ENCODE measurements around the gene EPHA10. TPM values are rescaled to one million over a fixed set of nuclear protein-coding genes. Genes with fewer than 3 reads are reported as not detected.

EPHA10 gene
- total RNA-seq, 4 donors from 2014 or later, result not detected

DNA sequence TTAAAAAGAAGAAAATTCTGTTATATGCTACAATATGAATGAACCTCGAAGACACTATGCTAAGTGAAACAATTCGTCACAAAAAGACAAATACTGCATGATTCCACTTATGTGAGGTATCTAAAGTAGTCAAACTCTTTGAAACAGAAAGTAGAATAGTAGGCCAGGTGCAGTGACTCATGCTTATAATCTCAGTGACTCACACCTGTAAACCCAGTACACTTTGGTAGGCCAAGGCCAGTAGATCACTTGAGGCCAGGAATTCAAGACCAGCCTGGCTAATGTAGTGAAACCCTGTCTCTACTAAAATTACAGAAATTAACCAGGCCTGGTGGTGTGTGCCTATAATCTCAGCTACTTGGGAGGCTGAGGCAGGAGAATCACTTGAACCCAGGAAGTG lies 25.7 kb downstream of the EPHA10 start:
- TF ChIP-seq, protein P1, sequence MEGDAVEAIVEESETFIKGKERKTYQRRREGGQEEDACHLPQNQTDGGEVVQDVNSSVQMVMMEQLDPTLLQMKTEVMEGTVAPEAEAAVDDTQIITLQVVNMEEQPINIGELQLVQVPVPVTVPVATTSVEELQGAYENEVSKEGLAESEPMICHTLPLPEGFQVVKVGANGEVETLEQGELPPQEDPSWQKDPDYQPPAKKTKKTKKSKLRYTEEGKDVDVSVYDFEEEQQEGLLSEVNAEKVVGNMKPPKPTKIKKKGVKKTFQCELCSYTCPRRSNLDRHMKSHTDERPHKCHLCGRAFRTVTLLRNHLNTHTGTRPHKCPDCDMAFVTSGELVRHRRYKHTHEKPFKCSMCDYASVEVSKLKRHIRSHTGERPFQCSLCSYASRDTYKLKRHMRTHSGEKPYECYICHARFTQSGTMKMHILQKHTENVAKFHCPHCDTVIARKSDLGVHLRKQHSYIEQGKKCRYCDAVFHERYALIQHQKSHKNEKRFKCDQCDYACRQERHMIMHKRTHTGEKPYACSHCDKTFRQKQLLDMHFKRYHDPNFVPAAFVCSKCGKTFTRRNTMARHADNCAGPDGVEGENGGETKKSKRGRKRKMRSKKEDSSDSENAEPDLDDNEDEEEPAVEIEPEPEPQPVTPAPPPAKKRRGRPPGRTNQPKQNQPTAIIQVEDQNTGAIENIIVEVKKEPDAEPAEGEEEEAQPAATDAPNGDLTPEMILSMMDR (IDR thresholded peaks at IDR 0.05; ENCODE audit: low read depth), result no peak

DNA sequence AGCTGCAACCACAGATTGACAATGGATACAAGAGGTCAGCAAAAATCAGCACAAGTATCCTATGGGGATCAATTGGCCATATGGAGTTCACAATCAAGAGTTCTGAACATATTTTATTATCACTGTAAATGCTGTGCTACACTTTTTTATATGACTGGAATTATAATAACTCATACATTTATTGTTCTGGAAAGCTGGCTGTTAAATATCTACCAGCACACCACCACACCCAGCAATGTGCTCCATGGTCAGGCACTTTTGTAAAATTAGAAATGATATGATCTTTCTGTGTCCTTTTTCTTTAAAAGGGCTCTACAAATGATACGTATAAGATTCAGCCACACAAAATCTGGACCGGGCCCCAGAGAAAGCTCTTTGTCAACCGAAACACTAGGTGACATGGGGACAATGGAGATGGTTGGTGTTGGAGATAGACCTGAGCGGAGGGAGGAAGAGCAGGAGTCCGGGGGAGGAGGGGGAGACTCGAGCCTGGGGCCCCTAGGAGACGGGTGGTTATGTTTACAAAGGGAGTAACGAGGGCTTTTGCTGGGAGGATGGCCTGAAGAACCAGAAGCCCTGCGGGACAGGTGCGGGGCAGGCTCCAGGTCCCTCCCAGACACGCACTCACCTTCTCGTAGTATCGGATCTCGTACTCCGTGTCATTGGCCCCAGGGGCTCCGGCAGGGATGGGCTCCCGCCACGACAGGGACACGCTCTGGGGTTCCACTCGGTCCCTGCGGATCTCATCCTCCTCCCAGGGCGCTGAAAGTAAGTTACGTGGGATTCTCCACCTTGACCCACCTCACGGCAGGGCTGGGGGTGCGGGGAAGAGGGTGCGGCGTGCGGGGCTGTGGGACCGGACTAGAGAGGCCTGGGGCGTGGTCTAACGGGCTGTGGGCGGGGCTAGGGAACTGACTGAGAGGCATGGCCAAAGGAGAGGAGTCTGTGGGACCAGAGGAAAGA lies 30.0 kb downstream of the EPHA10 start:
- TF ChIP-seq, protein P1 (IDR thresholded peaks at IDR 0.05; ENCODE audit: low read depth), result no peak

DNA sequence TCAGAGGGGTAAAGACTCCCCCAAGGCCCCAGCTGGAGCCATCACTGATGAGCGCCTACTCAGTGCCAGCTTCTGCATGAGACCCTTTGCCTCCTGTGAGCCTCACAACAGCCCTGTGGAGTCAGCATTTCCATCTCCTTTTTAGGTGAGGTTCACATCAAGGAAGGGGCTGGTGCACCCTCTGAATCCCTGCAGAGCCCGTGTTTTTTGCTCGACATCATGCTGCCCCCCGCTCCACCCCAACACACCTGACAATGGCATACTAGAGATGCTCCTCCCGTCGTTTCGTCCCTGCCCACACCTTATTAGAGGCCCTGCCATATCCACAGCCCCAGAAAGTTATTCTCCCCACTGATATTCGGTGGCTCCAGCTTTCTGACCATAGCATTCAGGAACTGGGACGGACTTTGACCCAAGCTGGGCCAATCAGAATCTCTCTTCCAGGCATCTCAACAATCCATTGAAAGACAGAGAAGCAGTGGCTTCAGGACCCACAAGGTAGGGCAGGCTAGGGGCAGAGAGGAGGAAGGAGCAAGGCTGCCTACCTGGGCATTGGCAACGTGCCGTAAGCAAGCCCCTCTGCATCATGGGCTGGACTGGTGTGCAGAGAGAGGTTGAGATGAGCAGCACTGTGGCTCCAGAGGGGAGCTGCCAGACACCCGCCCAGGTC lies 32.7 kb downstream of the EPHA10 start:
- TF ChIP-seq, protein P1 (IDR thresholded peaks at IDR 0.05; ENCODE audit: low read depth), result no peak

DNA sequence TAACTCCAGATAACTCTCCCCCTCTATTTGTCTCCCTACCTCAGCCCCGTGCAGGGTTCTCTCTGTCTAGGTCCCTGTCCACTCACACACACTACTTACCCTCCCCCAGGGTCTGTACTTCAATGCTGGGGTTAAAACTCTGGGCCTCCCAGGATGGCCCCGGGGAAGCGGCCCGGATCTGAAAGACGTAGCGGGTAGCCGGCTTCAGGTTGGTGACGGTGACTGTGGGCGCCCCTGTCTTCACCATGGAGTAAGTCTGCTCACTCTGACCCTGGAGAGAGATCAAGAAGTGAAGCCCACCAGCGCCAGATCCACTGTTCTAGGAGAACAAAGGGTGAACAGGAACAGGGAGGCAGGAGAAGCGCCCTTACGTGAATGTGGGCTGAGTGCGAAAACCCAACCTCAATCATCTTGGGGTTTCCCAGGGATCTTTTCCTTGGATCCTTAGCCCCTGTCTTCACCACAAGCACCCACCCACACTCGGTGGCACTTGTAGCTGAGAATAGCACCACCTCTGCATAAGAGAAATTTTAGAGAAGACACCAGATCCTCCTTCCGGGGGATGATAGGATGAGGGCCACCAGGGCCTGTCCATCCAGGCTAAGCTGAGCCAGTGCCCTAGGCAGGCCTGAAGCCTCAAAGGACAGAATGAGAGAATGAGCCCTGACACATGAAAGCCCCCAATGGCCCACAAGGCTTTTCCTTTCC lies 33.5 kb downstream of the EPHA10 start:
- TF ChIP-seq, protein P1 (IDR thresholded peaks at IDR 0.05; ENCODE audit: low read depth), result no peak

DNA sequence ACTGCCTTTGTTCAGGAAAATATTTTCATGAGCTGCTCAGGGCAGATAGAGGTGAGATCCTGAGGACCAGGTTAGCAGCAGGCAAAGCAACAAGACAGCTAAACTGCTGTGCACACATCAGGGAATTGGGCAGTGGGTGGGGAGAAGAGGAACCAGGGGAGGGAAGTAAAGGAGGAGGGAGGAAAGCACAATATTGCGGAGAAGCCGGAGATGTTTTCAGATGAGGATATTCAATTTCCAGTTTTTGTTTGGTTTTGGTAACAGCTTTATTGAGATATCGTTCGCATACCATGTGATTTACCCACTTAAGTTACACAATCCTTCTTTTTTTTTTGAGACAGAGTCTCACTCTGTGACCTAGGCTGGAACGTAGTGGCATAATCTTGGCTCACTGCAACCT lies 34.5 kb downstream of the EPHA10 start:
- TF ChIP-seq, protein P1 (IDR thresholded peaks at IDR 0.05; ENCODE audit: low read depth), result no peak

DNA sequence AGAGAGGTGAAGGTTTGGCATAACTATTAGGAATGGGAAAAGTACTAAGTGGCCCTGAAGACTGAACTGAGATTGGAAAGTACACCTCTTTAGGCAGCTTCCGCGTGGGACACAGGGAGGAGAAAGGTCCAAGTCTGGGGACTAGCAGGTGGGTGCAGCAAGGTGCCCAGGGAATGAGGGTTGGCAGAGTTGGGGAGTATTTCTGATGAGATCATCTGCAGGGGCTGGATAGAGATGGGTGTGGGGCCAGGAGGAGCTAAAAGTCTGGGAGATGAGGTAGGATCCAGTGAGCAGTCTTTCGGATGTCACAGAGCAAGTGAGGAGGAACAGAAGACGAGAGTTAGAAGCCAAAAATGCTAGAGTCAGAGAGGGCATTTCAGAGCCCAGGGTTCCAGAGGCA lies 36.5 kb downstream of the EPHA10 start:
- TF ChIP-seq, protein P1 (IDR thresholded peaks at IDR 0.05; ENCODE audit: low read depth), result no peak

All from subcutaneous adipose tissue (tissue), 4 donors.